ENCODE measurements around the gene SLC43A1.

Gene SLC43A1

DNA sequence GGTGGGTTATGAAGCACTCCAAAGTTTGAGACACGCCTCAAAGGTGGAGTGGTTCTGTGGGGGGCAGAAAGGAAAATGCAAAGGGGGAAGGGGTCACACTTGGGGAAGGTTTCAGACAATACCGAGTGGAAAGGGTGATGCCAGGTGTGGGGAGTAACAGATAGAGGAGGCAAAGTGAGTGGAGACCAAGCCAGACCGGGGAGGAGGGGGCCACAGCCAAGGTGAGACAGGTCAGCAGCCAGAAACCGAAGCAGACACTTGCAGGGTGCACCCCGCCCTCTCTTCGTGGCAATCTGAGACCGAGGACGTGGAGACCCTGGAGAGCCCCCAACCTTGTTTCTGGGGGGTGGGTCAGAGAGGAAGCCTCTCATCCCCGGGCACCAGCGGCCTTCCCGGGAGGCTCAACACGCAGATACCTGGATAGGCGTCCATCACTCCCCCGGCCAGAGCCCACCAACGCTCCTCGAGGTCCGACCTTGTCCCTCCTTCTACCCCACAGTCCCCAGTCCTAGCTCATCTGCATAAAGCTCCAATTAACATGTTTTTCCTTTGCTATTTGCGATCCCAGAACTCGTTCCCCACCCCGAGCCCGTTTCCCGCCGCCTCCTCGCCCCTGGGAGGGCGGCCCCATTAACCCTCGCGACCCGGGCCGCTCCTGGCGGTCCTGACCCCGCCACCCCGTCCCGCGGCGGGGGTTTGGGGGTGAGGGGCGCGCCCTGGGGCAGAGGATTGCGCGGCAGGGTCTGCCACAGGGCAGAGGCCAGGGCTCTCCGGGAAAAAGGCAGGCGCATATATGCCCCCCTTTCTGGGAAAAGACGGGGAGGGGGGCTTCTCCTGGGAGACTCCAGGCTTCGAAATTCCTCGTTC is 33.4 kb downstream of the SLC43A1 start:
- Histone ChIP-seq H3K4me3 (ENCODE audit: low read depth in 1 of 2, low read length in 1 of 2) (peak overlapping the region in 1 of 2 experiments; percentile 61), H3K27ac (no peak overlapping the region), H3K27me3 (peaks cover 24% of the 10 kb centered on the region), H3K36me3 (no peaks in the 10 kb centered on the region), H3K4me1 (ENCODE audit: control insufficient read depth in 1 of 2, insufficient read depth in 1 of 2, low read depth in 1 of 2, low read length in 1 of 2) (peaks cover 48 to 53% of the 10 kb centered on the region in 2 experiments), H3K9me3 (no peaks in the 10 kb centered on the region)
- TF ChIP-seq, protein P1, sequence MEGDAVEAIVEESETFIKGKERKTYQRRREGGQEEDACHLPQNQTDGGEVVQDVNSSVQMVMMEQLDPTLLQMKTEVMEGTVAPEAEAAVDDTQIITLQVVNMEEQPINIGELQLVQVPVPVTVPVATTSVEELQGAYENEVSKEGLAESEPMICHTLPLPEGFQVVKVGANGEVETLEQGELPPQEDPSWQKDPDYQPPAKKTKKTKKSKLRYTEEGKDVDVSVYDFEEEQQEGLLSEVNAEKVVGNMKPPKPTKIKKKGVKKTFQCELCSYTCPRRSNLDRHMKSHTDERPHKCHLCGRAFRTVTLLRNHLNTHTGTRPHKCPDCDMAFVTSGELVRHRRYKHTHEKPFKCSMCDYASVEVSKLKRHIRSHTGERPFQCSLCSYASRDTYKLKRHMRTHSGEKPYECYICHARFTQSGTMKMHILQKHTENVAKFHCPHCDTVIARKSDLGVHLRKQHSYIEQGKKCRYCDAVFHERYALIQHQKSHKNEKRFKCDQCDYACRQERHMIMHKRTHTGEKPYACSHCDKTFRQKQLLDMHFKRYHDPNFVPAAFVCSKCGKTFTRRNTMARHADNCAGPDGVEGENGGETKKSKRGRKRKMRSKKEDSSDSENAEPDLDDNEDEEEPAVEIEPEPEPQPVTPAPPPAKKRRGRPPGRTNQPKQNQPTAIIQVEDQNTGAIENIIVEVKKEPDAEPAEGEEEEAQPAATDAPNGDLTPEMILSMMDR (IDR thresholded peaks at IDR 0.05) = no peak

DNA sequence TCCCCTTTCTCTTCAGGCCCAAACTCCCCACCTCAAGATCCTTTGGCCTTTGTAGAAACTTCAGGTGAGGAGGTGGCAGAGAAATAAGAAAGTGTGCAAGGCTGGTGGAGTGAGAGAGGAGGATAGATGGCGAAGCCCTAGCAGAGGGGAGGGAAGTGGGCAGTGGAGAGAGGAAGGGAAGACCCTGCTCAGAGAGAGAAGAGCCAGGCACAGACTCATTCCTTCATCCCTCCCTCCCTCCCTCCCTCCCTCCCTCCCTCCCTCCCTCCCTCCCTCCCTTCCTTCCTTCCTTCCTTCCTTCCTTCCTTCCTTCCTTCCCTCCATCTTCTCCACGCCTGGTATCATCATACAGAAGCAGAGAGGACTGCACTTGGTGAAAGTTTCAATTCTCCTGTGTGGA is 34.2 kb downstream of the SLC43A1 start:
- TF ChIP-seq, protein P1 (IDR thresholded peaks at IDR 0.05) = no peak
- Histone ChIP-seq H3K4me3 (ENCODE audit: low read depth in 1 of 2, low read length in 1 of 2) (no peak overlapping the region), H3K4me1 (ENCODE audit: control insufficient read depth in 1 of 2, insufficient read depth in 1 of 2, low read depth in 1 of 2, low read length in 1 of 2) (peaks cover 54 to 61% of the 10 kb centered on the region in 2 experiments), H3K27me3 (peaks cover 32% of the 10 kb centered on the region), H3K9me3 (no peaks in the 10 kb centered on the region), H3K36me3 (no peaks in the 10 kb centered on the region), H3K27ac (no peak overlapping the region)

DNA sequence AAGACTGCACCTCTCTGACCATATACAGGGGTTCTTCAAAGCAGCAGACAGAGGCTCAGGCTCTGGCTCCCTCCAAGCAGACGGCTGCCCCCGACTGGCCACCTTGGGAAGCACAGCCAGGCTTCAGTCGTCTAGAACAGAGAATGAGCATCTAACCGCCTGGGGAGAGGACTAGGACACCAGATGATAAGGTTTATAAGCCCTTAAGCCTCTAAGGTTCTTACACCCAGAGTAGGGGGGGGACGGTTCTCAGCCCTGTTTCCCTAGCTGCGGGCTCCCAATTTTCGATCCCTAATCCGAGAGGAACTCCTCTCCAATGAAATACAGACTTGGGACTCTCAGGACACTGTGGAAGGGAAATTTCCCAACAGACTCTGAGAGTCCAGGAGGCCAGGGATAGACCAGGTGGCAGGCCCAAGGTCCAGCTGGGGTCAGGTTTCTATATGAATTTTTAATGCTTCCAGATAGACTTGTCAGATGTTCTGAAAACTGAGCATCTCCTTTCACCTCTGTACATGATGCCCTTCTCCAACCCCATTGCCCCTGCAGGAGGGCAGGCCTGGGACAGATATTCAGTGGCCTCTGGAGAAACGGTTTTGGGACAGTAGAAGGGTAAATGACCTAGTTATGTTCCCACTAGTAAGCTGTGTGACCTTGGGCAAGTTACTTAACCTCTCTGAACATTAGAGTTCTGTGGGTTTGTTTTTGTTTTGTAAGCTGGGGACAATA is 34.9 kb downstream of the SLC43A1 start:
- H3K27me3 ChIP-seq = peaks cover 39% of the 10 kb centered on the region
- H3K27ac ChIP-seq = no peak overlapping the region
- H3K4me3 ChIP-seq (ENCODE audit: low read depth in 1 of 2, low read length in 1 of 2) = no peak overlapping the region
- peaks cover 53 to 62% of the 10 kb centered on the region in 2 experiments for H3K4me1 ChIP-seq (ENCODE audit: control insufficient read depth in 1 of 2, insufficient read depth in 1 of 2, low read depth in 1 of 2, low read length in 1 of 2)
- TF ChIP-seq, protein P1 (IDR thresholded peaks at IDR 0.05) = peak; percentile 30
- H3K36me3 ChIP-seq = no peaks in the 10 kb centered on the region
- H3K9me3 ChIP-seq = no peaks in the 10 kb centered on the region

DNA sequence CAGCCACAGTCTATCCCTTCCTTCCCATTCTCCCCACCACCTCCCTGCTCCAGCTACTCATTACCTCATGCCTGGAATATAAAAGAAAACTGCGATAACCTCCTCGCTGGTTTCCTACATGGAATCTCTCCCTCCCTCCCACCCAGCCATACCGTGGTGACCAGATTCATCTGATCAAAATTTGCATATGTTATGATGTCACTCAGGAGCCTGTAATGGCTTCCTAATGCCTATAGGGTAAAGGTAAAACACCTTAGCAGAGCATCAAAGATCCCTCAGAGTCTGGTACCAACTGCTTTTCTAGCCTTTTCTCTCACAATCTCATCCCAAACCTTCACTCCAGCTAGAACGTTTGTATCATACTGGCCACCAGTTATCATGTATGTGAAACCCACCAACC is 35.6 kb downstream of the SLC43A1 start:
- TF ChIP-seq, protein P1 (IDR thresholded peaks at IDR 0.05) = no peak
- Histone ChIP-seq H3K27ac (no peak overlapping the region), H3K27me3 (peaks cover 46% of the 10 kb centered on the region), H3K36me3 (no peaks in the 10 kb centered on the region), H3K9me3 (no peaks in the 10 kb centered on the region), H3K4me1 (ENCODE audit: control insufficient read depth in 1 of 2, insufficient read depth in 1 of 2, low read depth in 1 of 2, low read length in 1 of 2) (peaks cover 46 to 57% of the 10 kb centered on the region in 2 experiments), H3K4me3 (ENCODE audit: low read depth in 1 of 2, low read length in 1 of 2) (no peak overlapping the region)

DNA sequence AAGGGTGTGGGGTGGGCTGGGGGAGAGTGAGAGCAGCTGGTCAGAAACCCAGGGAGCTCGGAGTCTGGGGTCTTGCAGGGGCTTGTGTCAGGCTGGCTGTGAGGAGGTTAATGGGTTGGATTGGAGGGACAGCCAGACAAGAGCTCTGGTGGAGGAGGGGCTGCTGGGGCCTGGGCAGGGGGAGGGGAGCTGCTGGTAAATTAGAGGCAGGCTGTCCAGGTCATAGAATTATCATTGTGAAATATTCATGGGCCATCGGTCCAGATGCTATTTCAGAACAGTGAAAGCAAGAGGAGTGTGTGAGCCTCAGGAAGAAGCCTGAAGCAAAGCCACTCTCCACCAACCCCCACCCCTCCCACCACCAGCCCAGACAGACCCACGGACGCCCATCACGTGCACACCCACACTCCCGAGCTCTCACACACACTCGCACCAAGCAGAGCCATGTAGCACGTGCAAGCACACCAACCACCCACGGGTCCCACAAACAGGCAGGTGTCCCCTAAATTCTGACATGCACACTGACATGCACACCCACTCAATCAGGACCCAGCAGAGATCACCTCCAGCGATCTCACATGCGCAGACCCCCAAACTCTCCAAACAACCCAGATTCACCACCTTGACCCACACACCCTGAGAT is 36.4 kb downstream of the SLC43A1 start:
- Histone ChIP-seq H3K4me3 (ENCODE audit: low read depth in 1 of 2, low read length in 1 of 2) (no peak overlapping the region), H3K4me1 (ENCODE audit: control insufficient read depth in 1 of 2, insufficient read depth in 1 of 2, low read depth in 1 of 2, low read length in 1 of 2) (peaks cover 41 to 57% of the 10 kb centered on the region in 2 experiments), H3K27ac (no peak overlapping the region), H3K9me3 (no peaks in the 10 kb centered on the region), H3K27me3 (peaks cover 54% of the 10 kb centered on the region), H3K36me3 (no peaks in the 10 kb centered on the region)
- TF ChIP-seq, protein P1 (IDR thresholded peaks at IDR 0.05) = no peak
